Measurements from ENCODE around the gene CCDC88C.

Gene CCDC88C

GRCh38 chr14:91417983-91418386, 365 bp upstream of the CCDC88C start:
- DNase-seq (ENCODE audit: extremely low read depth, low read depth), result no peak
- TF ChIP-seq, protein P1, sequence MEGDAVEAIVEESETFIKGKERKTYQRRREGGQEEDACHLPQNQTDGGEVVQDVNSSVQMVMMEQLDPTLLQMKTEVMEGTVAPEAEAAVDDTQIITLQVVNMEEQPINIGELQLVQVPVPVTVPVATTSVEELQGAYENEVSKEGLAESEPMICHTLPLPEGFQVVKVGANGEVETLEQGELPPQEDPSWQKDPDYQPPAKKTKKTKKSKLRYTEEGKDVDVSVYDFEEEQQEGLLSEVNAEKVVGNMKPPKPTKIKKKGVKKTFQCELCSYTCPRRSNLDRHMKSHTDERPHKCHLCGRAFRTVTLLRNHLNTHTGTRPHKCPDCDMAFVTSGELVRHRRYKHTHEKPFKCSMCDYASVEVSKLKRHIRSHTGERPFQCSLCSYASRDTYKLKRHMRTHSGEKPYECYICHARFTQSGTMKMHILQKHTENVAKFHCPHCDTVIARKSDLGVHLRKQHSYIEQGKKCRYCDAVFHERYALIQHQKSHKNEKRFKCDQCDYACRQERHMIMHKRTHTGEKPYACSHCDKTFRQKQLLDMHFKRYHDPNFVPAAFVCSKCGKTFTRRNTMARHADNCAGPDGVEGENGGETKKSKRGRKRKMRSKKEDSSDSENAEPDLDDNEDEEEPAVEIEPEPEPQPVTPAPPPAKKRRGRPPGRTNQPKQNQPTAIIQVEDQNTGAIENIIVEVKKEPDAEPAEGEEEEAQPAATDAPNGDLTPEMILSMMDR (IDR thresholded peaks at IDR 0.05; ENCODE audit: low read depth, low read length, missing control alignments), result no peak
- peak overlapping the region; percentile 20; the same call in 1 of the 2 replicates for H3K4me3 ChIP-seq (replicated peaks; ENCODE audit: low read depth, low read length)

DNA sequence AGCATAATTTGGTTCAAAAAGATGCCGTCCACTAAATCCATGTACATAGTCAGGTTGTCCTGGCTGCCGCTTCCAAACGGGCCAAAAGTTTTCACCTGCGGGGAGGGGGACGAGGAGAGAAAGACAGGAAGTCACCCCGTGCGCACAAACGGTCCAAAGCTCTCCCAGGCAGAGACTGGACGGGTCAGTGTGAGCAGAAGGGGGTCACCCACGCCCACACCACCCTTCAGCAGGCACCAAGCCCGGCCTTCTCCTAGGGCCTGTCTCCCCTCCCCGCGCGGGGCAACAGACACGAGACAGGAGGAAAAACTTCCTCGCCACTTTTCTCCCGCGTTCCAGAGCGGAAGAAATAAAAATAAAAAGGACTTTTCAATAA, 888 bp downstream of the CCDC88C start:
- DNase-seq (ENCODE audit: extremely low read depth, low read depth), result no peak
- TF ChIP-seq, protein P1 (IDR thresholded peaks at IDR 0.05; ENCODE audit: low read depth, low read length, missing control alignments), result no peak
- peak overlapping the region; percentile 46 for H3K4me3 ChIP-seq (replicated peaks; ENCODE audit: low read depth, low read length)

DNA sequence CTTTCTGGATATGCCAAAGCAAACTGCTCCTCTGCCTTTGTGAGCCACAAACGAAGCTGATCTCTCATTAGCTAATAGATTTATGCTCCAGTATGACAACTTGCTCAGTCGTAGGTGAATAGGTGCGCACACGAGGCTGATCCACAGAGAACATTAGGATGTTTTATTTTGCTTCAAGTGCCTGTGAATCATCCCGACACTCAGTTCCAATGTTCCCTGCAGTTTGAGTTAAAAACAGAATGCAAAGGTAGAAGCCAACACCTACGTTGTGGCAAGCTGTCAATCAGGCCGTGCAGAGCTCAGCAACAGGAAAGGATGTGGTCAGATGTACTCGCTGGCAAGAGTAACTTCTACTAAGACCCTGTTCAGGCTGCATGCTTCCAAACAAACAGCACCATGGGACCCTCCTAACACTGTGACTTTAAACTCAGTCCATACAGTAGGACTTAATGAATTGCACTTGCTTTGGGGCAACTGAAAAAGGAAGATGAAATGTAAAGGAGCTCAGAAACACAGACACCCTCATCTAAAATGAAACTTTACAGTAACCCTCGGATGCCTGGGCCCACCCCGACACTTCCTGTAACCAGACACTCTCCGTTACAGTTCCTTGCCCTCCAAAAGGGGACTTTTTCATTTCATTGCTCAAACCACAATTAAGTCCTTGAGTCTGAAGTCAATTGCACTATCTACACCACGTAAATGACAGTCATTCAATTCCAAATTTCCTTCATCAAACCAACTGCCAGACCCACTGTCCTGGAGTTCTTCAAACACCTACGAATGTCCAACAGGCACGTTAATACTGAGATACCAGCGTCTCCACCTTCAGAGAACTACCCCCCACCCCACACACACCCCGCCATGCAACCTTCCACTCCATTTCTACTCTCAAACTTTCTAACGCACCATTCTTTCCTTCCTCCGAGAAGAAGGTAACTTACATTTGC, 1.6 kb downstream of the CCDC88C start:
- no peak for DNase-seq (ENCODE audit: extremely low read depth, low read depth)
- TF ChIP-seq, protein P1 (IDR thresholded peaks at IDR 0.05; ENCODE audit: low read depth, low read length, missing control alignments), result no peak
- peak overlapping the region; percentile 46 for H3K4me3 ChIP-seq (replicated peaks; ENCODE audit: low read depth, low read length)

DNA sequence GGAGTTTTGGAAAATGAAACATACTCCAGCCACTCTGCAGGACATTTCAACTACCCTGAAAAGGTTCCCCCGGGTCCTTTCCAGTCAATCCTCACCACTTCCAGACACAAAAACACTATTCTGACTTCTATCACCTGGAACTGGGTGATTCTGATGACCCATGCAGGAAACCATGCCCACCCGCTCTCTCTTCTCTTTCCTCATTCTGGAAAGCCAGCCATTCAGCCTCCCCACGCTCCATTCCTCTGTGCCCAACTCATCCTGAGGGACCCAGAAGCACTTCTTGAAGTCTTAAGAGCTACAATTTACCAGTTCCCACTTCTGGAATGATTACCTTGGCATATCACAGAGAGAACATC, 3.2 kb downstream of the CCDC88C start:
- H3K4me3 ChIP-seq (replicated peaks; ENCODE audit: low read depth, low read length), result no peak overlapping the region
- no peak for DNase-seq (ENCODE audit: extremely low read depth, low read depth)
- TF ChIP-seq, protein P1 (IDR thresholded peaks at IDR 0.05; ENCODE audit: low read depth, low read length, missing control alignments), result no peak

- TF ChIP-seq, protein P1 (IDR thresholded peaks at IDR 0.05; ENCODE audit: low read depth, low read length, missing control alignments), result no peak
- no peak for DNase-seq (ENCODE audit: extremely low read depth, low read depth)
- H3K4me3 ChIP-seq (replicated peaks; ENCODE audit: low read depth, low read length), result no peak overlapping the region
These were observed 3.8 kb downstream of the CCDC88C start for GRCh38 chr14:91413547-91414474.

DNA sequence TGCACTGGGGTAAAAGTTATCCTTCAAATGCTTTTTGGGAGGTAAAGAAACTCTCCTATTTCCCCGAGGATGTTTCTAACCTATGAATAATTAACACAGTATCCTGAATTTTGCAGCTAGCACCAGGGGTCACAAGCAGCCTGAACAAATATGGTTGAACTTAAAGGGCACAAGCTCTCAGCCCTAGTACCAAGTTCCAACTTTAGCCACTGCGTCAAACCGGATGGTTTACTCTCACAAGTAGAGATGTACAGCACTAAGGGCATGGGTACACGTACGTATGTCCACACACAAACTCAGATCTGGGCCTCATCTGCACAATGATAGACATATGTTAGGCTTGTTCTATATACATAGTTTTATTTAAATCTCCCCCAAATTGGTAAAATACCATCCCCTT, 4.7 kb downstream of the CCDC88C start:
- H3K4me3 ChIP-seq (replicated peaks; ENCODE audit: low read depth, low read length), result no peak overlapping the region
- TF ChIP-seq, protein P1 (IDR thresholded peaks at IDR 0.05; ENCODE audit: low read depth, low read length, missing control alignments), result no peak
- DNase-seq (ENCODE audit: extremely low read depth, low read depth), result no peak
